GM12874 (cell line): ENCODE measurements around the gene CNTN5.

Experiments
- CTCF ChIP-seq: IDR thresholded peaks from 2 replicates; pipeline ENCODE4 v1.5.1; 2011; ENCODE audit warnings: low read depth, mild to moderate bottlenecking, control low read depth, low read length, moderate library complexity; ENCODE audit not compliant: insufficient read depth

CNTN5 gene

GRCh38 chr11:99567334-99567956 is 546.7 kb downstream of the CNTN5 start:
- TF ChIP-seq CTCF = no peak

GRCh38 chr11:99568808-99569207 is 548.1 kb downstream of the CNTN5 start:
- no peak for TF ChIP-seq CTCF

- no peak for TF ChIP-seq CTCF
Observed at GRCh38 chr11:99571094-99571493, 550.3 kb downstream of the CNTN5 start.

- no peak for TF ChIP-seq CTCF
Observed at GRCh38 chr11:99584830-99585229, 564.1 kb downstream of the CNTN5 start.

GRCh38 chr11:99585606-99586005 is 564.9 kb downstream of the CNTN5 start:
- no peak for TF ChIP-seq CTCF

GRCh38 chr11:99589771-99590170 is 569.0 kb downstream of the CNTN5 start:
- TF ChIP-seq CTCF = no peak

- no peak for TF ChIP-seq CTCF
Observed at GRCh38 chr11:99592266-99592665, 571.5 kb downstream of the CNTN5 start.
